Inferior parietal cortex (tissue), 1 donor: ENCODE measurements around the gene ARID1B.
"Not testable (repeated sequence)": the region's sequence is repeated elsewhere in the genome, so short reads cannot be mapped to it uniquely, and the experiment has no call there.

Experiments used
- DNase-seq: peaks from one replicate; pipeline ENCODE4 v3.0.0-alpha.2; 2016; ENCODE audit errors: extremely low spot score

Gene ARID1B

DNA sequence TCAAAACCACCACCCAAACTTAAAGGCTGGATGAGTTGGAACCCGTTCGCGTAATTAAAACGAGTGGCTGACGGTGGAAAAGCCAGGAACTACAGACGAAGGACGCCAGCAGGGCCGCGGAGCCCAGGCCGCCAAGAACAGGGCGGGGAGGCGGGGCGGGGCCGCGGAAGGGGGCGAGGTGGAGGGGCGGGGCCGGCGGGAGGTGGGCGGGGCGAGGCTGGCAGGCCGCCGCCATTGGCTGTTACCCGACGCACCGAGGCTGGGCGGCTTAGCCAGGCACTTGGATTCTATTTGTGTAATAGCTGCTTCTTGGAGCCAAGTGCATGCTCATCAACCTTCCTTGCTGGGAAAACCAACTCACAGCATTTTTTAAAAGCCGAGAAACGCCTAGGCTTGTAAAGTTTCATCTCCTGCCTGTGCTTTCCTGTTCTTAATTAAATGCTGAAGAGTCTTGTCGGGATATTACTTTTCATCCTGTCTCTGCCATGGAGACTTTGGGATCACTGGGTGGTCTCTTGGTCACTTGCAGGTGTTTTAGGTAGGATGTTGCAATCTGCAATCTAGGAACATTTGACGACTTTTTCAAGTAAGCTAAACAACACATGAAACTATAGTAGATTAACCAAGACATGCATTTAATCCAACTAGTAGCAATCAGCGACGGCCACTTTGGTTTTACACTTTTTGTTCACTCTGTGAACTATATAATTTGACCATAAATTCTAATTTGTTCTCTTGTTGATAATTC is 245.0 kb downstream of the ARID1B start:
- peak; percentile 86 for DNase-seq

DNA sequence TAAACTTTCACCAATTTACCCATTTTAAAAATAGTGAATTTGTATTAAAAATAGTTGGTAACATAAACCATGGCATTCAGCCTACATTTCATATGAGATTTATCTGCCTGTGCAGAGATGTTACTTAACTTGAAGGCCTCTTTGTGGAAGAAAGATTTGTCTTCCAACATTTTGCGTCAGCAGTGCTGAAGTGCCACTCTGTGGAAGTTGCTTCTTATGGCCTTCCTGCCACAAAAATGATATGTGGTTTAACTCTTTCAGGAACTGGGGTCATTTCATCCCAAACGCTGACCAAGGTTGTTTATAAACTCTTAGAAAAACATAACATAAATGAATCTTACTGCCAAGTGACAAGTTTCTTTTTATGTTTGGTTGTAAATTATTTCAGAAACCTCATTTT is 246.8 kb downstream of the ARID1B start:
- DNase-seq = no peak

DNA sequence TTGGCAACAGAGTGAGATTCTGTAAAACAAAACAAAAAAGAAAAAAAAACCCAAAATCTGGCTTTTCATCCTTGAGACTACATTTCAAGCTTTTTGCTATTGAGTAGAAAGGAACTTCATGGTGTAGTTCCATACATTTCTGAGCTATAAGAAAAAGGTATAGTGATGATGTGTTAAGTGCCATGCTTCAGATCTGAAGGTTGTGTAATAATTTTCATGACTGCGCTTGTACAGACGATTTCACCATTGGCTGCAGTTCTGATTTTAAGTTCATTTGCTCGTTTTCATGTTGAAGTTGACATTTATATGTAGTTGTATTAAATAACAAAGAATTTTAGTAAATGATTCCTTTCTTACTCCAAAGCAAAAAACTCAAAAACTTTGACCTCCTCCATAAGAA is 247.6 kb downstream of the ARID1B start:
- DNase-seq = no peak

DNA sequence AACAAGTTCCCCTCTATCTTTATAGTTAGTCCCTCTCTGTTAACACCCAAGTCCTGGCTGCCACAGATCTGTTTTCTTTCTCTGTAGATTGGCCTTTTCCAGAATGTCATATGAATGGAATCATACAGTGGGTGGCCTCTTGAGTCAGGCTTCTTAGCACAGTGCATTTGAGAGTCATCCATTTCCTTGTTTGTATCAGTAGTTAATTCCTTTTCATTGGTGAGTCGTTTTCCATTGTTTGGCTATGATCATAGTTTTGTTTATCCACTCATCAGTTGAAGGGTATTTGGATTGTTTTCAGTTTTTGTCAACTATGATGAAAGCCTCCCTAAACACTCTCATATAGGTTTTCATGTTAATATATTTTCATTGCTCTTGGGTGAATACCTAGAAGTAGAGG is 248.3 kb downstream of the ARID1B start:
- DNase-seq = no peak

DNA sequence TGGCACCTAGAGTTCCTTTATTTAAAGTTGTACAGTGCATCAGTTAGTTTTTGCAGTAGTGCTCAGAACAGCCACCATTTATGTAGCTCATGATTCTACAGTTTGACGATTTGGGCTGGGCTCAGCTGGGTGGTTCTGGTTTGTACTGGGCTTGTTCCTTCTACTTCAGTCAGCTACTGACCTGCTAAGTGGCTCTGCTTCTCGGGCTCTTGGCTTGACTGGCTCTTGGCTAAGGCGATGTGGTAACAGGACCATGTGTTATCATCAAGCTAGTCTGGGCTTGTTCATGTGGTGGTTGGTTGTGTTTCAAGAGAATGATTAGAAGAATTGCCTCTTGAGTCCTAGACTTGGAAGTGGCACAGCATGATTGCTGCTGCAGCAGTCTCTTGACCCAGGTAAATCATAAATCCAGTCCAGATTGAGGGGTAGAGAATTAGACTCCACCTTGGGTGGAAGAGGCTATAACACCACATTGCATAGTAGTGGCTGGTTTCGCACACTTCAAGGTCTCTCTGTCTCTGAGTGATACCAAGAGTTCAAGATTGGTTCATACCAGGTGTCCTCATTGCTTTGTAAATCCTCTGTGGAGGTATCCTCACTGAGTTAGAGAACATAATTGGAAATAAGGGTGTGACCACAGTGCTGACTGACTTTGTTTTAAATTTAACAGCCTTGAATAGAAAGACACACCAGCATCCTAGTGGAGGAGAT is 253.0 kb downstream of the ARID1B start:
- no peak for DNase-seq

DNA sequence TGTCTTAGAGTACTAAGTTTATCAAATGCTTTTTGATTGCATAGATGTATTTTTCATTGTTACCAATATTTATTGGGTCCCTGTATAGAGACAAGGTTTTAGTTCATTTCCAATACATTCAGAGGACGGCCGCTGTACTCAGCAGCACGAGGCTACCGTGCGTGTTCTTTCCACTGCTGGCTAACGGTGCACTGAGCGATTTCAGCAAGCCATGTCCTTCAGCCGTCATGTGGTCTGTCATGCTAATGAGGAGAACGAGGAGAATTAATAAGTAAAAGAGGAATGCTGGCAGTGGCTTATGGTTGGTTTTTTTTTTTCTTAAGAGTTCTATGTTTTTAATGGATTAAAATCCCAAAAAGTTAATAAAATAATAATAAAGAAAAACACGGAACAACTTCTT is 253.6 kb downstream of the ARID1B start:
- DNase-seq = peak; percentile 30

DNA sequence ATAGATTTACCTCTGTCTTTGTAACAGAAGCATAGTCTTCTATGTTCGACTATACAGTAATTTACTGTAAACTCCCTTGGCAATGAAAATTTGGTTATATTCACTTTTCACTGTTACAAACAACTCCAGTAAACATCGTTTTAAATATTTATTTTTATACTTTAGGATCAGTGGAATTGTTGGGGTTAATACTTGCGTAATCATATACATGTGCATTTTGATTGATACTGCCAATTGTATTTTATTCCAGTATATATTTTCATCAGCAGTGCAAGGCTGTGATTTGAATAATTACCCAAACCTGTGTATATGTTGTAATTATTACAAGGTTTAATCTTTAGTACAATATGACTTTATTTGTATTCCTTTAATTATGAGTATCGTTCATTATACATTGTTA is 255.7 kb downstream of the ARID1B start:
- no peak for DNase-seq

DNA sequence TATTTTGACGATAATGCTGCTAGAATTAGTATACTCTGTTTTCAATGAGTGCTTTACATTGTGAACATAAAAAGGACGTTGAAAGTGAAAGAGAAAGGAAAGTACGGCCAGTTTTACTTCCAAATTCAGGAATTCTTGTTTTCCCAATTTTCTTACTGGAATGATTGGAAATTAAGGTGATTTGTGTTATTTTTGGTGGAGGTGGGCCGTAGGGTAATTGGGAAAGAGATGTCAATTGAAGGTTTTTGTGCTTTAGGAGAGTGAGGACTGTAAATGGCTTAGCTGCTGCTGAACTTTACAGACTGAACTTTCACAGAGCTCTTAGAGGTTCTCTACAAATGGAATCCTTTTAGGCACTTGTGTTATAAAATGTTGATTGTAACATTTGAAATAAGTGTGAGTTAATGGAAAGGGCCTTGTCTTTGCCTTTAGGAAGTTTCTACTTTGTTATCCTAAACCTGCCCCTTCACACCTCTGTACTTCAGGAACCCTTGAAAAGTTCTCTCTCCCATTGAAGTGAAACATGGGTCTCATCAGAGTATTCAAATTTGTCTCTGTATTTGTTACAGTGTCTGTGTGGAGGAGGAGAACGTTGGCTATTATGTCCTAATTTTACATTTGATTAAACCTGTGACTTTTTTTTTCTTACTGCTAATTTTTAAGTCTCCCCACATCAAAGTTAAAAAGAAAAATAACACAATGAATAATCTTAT is 256.4 kb downstream of the ARID1B start:
- DNase-seq = peak; percentile 50

DNA sequence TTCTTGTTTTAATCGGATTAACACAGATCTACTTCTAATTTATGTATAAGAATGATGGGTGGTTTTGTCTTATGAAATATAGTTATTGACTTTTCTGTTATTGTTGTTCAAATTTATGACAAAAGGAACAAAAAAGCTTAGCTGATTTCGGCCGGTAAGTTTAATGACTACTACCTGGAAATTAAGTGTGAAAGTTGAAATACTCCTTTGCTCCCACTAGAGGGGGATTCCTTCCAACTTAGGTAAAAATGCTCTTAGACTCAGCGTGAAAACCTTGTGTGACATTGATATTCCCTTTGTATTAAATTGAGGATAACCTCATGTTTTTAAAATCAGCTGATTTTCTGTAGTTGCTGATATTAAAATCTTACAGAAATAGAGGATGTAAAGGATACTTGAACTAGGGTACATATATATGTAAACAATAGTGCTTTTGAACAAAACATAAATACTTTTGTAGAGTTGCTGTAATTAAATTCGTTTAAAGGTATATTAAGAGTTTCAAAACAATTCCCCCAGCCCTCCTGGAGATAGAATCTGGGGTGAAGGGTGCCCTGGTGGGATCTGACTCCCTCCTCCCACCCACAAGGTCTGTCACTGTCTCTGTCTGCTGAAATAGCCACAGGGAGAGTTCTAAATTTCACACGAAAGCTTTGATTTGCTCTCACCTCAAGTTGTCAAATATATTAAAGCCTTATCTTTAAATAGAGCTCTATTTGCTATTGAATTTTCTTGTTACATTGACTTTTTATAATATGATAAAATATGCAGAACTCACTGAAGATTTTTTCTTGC is 257.5 kb downstream of the ARID1B start:
- peak; percentile 54 for DNase-seq

DNA sequence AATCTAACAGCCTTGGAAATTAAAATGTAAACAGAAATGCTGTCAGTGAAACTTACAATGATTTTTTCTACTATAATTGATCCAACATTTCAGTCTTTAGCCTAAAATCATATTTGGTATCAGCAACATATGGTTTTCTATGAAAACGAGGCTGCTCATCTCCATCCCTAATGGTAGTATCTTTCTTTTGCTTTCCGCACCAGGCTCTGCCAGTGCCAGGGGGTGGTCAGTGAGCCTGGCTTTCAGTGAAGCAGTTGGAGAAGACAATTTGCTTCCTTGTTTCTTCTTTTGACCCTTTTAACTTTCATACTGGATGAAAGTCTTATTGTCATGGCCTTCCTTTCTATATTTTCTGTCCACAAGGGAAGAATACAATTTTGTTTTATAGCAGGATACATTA is 258.4 kb downstream of the ARID1B start:
- peak; percentile 45 for DNase-seq

DNA sequence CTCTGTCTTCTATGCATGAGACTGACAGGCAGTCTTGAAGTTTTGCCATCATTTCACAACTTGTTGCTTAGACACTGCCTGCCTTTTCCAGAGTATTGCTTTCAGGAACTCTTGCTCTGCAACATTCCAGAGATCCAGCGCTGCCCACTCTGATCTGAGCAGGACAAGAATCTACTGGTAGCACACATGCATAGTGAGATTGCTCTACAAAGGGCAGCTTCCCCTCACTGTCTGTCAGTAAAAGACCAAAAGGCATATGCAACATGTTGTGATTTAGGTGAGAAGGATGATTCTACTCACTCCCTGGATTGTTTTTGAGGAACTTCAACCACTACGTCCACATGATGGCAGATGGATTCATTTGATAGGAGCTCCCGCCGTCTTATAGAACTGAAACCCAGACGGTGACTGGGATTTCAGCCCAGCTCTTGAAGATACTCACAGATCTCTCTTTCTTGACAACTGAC is 259.1 kb downstream of the ARID1B start:
- DNase-seq = peak; percentile 66

DNA sequence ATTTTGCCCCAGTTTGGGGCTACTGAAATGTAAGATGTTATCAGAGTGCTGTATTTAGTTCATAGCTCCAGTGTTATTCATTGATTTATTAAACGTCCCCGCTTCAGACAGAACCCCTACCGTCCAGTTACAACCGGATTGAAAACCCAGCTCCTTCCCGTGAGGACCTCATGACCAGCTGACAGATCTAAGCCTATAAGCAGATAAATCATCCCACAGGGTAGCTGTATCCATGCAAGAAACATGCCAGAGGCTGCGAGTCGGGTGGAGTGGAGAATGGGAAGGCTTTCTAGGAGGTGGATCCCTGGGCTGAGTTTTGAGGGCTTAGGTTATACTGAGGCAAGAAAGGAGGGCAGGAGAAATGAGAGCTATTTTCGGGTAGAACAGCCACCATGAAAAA is 260.0 kb downstream of the ARID1B start:
- DNase-seq = no peak

DNA sequence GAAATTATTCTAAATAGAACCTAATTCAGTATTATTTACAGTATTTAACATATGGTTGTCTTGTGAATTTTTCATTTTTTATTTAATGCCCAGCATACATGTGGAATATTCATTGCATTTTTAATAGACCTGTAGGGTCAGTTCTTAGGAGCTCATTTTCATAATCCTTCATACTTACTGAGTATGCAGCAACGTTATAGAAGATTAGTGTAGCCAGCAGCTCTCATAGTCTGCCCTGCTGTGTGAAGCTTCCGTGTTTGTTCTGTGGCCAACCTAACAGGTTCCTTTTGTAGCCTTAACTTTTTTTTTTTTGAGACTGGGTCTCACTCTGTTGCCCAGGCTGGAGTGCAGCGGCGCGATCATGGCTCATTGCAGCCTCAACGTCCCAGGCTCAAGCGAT is 261.4 kb downstream of the ARID1B start:
- no peak for DNase-seq

DNA sequence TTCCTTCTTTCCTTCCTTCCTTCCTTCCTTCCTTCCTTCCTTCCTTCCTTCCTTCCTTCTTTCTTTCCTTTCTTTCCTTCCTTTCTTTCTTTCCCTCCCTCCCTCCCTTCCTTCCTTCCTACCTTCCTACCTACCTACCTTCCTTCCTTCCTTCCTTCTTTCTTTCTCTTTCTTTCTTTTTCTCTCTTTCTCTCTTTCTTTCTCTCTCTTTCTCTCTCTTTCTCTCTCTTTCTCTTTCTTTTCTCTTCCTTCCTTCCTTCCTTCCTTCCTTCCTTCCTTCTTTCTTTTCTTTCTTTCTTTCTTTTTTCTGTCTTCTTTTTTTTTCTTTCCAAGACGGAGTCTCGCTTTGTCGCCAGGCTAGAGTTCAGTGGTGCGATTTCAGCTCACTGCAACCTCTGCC is 262.5 kb downstream of the ARID1B start:
- DNase-seq = not testable (repeated sequence)

DNA sequence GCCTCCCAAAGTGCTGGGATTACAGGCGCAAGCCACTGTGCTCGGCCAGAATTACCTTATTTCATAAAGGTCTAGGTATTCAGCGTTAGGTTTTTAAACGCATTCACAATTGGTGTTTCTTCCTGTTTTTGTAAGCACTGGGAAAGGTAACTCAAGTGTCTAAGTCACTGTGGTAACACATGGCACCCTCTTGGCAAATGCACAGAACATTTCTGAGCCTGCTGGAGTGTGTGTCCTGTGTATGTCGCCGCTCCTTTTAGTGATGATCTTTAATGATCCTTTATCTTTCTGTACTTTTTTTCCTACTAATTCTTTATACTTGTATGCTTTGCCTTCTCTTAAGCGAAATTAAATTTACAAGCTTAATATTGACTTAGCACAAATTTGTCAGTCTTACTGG is 263.0 kb downstream of the ARID1B start:
- no peak for DNase-seq

DNA sequence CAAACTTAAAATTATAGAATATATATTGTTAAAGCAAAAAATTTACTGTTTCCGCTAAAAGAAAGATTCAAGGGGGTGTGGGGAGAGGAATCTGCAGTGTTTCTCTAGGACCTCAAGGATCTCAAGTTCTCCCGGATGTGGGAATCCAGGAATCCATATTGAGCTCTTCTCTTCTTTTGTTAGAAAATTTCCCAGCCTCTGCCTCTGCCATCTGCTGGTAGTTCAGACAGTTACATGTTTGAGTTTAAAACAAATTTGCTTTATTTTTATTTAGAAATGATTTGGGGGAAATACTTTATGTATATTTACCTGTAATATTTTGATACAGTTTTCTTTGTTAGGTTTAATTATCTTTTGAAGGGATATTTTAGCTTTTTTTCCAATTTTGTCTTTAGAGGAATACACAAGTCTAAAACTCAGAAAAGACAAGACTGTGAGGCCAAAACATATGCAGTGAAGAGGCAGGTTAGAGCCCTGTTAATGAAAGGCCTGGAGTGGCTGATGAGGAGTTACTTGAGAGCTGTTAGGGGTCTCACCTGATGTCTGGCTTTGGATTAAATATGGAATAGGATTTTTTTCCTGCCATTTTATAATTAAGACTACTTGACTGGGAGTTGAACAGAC is 268.8 kb downstream of the ARID1B start:
- no peak for DNase-seq

DNA sequence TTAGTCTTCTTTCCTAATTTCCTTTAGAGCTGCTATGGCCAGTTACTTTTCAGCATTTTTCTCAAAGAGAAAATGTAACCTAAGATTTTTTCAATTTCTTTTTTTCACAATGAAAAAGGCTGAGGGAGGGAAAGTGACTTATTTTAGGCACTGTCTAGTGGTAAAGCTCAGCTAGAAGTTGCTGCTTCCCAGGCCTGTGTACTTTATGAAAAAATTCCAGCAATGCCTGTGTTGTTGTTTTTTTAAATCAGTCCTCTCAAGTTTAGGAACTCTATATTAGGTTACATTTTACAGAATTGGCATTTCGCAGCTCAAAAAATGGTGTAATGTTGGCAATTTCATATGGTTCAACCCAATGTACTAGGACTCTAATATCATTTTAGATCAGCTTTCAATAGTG is 269.6 kb downstream of the ARID1B start:
- no peak for DNase-seq

DNA sequence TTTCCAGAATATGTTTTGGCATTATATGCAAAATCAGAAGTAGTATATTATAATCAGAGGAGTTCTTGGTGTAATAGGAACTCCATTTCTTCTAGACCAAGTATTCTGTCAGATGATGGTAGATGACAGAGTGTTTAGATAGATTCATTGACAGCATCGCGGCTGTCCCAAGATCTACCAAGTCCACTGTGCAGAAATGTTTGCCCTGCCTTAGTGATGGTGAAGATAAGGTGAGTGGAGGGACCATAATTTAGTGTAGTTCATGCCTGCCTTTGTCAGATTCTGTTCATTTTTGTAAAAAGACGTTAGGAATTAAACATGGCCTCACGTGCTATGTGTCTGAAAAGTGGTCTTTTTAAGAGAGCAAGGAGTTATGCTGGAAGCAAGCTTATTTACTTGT is 270.1 kb downstream of the ARID1B start:
- no peak for DNase-seq

DNA sequence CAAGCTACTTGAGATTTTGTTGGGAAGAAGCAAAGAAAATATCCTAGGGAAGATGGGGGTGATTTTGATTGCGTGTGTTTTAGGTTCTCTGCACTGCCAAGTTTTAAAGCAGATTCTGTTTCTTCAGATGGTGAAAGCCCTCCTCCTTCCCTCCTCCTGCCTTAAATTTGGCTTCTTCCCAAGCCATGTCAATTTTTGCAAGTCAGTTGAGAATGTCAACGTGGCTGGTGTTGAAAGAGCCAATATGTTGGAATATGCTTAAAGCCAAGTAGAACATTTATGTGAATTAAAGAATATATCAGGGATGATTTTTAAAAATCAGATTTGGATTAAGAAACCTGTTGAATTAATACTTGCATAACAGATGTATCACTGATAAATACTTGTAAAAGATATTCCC is 270.8 kb downstream of the ARID1B start:
- no peak for DNase-seq

DNA sequence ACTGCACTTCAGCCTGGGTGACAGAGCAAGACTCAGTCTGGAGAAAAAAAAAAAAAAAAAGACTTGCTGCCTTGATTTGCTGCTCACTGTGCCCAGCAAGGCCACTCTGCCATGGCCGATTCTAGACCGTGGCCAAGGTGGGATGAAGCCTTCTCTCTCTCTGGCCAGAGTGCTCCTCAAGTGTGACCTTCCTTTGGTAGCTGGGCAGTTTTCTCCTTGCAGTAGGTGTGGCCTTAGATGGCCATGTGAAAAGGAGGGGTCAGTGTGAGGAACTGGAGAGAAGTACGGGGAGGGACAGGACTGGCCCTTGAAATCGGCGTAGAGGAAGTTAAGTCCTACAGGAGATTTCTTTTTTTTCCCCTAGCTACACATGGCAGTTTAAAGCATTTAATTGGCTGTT is 272.0 kb downstream of the ARID1B start:
- no peak for DNase-seq

DNA sequence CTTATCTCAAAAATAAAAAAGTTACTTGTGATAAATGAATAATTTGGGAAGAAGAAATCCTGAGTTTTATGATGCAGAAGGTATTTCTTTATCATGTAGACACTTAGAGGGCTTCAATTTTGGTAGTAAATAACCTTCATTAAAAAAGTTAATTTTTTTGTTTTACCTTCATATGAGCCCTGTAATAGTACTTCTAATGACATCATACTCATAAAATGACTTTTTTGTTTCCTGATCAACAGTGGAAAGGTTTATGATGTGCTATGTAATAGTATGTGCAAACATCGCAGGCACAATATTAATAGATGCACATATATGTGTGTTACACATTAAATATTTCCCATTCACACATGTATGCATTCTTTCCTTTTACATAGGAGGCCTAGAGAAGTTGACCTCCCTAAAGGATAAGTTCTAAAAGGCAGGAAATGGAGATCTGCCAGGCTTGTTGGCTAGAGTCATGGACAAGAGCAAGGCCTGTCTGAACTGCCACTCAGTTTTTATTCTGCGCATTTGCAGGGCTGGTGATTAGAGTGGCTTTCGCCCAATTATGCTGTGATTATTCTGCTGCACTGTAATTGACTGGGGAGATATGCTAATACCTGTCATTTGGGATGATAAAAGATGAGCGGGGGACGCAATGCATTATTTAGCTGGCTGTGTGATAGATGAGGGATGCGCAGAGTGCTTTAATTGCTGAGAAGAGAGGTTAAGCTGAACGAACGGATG is 273.5 kb downstream of the ARID1B start:
- DNase-seq = no peak
